ENCODE data around the gene CDC25C.
"Not testable (repeated sequence)": the region's sequence is repeated elsewhere in the genome, so short reads cannot be mapped to it uniquely, and the experiment has no call there.

The CDC25C gene

GRCh38 chr5:138344887-138345622 is 13.5 kb upstream of the CDC25C start:
- no peak for DNase-seq

- no peak for DNase-seq
These were observed 8.4 kb upstream of the CDC25C start for GRCh38 chr5:138340008-138340407.

DNA sequence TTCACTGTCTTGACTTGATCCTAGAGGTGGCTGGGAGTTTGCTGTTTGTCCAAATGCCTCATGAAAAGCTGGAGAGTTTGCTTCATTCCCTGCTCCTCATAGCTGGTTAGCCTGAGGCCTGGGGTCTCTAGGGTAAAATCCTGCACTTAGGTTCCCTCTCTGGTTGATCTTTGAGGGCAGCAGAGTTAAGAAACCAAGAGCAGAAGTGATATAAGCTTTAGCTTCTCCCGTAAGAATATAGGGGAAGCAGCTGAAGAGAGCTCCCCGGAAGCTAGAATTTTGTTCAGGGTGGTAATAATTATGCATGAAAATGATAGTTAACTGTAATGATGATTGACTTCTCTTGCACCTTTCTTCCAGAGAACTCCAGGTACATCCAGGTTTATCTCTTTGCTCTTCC is 7.9 kb upstream of the CDC25C start:
- no peak for DNase-seq

DNA sequence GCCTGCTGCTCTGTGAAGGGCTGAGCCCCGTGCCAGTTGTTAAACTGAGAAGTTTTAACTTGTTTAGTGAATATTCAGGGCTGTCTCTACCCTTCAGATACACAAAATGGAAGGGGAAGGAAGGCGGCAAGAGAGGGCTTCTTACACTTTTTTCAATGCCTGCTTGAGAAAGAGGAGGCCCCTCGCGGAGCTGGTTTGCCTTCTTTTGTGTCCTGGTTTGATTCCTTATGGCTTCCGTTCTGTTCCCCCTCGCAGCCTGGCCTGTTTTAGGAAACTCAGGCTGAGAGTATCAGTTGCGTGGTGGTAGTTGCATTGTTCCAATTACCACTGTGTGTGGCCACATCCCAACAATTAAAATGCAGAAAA is 7.5 kb upstream of the CDC25C start:
- DNase-seq = peak; percentile 34

- no peak for DNase-seq
These were observed 6.9 kb upstream of the CDC25C start for GRCh38 chr5:138338411-138339090.

DNA sequence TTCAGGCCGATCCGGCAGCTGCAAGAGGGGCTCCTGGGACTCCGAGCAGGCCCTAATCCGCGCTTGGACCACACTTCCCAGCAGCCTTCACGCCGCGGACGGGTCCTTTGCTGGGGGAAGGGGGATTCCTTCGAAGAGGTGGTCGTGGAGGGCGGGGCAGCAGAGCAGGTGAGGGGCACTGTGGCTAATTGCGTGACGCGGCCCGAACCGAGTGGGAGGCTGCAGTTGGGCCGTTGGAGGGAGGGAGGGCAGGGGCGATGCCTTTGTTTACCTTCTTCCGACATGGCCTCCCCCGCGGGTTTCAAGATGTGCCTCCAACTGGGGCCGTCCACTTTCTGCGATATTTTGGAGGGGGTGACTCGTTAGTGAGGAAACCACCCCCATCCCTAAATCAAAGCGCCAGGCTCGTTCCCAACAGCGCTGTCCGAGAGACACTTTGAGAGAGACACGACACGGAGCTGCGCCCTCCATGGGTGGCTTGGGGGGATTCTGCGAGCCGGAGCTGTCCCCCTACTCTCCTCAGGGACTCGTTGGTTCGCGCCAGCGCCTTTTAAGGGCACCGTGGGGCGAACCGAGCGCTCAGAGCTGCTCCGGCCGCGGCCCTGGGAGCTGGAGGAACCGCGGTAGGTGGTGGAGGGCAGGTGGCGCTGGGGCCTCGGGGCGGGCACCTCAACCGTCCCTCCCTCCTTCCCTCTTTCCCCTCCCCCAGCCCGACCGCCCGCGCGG is 6.2 kb upstream of the CDC25C start, which contains the start of gene FAM53C:
FAM53C (plus strand) TSS at position 582 of the 726 bp plus-strand sequence. CDS start 3,070 bp downstream, outside the sequence.
- DNase-seq = peak; percentile 96

- no peak for DNase-seq
These were observed 5.5 kb upstream of the CDC25C start for GRCh38 chr5:138336952-138337684.

- no peak for DNase-seq
These were observed 3.4 kb upstream of the CDC25C start for GRCh38 chr5:138334867-138335447.

DNA sequence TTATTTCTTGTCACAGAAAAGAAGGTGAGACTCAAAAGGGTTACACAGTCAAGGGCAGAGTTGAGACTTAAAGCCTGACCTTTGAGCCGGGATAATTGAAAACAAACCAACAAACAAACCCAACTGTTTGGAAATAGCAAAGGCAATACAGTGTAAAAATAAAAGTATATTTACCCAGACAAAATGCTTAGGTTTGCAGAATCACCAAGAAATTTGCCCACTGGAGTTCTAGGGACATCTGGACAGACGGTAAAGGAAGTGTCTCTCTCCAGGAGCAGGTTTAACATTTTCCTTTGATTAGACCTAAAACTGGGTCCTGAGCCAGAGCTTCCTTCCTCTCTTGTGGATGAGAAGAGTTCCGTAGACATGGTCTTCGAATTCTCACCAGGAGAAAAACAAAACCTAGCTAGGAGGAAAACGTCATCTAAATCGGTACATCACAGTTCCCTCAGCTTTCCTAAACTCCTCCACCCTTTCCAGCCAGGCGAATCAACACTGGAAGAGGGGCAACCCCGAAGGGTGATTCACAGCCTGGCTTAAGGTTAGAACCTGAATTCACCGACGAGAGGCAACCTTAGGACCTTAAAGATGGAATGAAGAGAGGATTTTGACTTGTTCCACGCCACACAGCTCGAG is 673 bp downstream of the CDC25C start:
- DNase-seq = no peak

DNA sequence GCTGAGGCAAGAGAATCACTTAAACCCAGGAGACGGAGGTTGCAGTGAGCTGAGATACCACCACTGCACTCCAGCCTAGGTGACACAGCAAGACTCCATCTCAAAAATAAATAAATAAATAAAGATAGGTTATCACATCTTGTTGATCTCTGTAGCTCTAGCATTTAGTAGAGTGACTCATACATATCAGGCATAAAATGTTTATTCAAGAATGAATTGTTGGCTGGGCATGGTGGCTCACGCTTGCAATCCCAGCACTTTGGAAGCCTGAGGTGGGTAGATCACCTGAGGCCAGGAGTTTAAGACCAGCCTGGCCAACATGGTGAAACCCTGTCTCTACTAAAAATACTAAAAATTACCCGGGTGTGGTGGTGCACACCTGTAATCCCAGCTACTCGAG is 13.4 kb downstream of the CDC25C start:
- not testable (repeated sequence) for DNase-seq

DNA sequence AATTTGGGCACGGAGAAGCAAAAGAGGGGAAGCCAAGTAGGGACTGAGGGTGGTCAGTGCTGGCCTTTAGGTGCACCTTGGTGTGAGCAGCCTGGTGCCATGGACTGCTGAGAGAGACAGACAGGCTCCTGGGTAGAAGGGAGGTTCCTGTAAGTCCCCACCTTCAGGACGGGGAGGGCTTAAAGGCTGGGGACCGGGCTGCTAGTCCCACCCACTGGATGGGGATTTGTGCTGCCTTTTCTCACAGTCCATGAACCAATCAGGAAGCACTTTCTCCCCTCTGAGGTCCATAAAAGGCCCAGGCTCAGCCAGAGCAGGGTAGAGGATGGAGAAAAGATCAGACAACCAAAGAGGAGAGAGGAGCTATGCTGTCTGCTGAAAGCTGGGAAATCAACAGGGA is 15.2 kb downstream of the CDC25C start:
- no peak for DNase-seq

DNA sequence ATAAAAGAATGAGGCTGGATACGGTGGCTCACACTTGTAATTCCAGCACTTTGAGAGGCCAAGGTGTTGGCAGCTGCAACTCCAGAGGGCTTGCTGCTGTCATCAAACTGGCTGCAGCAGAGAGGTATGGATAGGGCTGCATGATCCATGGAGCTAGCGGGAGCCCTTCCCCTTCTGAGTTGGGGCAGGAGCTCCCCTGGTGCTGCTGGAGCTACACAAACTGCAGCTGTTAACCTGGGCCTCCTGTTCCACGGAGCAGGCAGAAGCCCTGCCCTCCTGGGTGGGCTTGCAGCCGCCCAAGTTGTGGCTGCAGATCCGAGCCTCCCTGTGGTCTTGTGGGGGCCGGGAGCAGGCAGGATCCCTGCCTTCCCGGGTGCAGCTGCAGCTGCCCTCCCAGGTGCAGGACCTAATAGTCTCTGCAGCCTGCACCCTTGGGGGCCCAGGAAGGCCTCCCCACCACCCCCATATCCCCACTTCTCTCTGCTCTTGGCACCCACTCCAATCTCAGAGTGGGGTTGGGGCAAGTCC is 15.8 kb downstream of the CDC25C start:
- no peak for DNase-seq

DNA sequence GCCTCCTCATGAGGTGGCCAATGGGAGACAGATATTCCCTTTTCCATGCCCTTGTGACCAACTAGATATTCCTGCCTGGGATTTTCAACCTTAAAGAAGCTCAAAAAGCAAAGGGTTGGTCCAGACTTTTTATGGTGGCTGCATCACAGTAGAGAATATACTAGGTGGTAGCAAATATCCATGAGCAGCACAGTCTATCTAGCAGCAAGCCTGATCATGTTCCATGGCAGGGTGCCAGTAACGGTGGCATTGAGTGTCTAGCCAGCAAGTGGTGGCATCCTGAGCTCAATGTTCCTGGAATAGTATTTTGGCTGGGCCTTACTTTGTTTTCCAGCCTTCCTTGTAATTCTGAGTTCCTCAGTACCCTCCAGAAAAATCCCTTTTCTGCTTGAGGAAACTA is 25.8 kb downstream of the CDC25C start:
- DNase-seq = no peak

GRCh38 chr5:138303372-138303771 is 28.2 kb downstream of the CDC25C start:
- no peak for DNase-seq

- no peak for DNase-seq
These were observed 42.3 kb downstream of the CDC25C start for GRCh38 chr5:138289296-138289695.

DNA sequence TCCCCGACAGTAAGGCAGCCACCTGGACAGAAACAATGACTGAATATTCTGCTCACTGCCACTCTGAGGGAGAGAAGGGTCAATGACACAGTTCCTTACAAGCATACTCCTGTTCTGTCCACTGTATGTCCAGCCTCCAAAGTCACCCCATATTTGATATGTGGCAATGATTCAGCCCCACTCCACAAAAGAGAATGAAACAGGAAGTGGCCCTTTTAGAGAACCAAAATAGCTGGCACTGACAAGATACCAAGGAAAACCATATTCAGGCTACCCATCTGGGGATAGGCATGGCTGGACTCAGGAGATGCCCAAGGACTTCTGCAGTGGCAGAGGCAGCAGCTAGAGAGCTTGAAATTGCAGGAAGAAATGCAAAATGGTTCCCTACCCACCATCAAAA is 44.4 kb downstream of the CDC25C start:
- DNase-seq = no peak

DNA sequence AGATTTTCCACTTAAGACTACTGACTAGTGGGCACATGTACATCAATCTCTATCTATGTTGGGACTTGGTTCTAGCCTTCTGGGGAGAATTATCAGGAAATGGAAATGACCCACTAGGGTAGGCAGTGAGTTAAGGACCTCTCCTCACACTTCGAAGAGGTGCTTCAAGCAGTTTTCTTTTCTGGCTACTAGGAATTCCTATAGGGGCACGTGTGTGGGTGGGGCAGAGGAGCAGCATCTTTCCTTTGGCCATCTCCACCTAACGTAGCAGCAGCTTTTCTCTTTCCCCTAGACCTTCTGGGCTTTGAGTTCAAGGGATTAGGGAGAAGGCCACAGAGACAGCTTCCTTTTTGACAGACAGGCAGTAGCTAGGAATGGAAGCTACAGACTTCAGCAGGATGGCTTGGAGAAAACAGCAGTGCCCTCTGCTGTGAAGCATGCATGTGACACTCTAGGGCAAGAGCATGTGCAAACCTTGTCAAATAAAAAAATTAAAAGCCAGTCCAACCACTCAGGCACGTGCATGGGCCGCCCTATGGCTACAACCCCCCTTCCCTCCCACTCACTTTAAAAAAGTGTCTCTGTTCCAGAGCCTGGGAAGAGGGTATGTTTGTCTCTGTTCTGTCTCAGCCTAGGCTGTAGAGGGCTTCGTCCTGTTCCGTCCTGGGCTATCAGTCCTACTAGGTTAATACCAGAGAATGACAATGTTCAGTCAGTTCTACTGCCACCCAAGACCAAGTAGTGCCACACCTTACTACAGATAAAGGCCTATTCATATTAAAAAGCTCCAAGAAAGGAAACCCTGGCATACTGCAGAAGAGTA is 48.5 kb downstream of the CDC25C start:
- DNase-seq = peak; percentile 34

- DNase-seq = no peak
These were observed 50.7 kb downstream of the CDC25C start for GRCh38 chr5:138280915-138281314.

DNA sequence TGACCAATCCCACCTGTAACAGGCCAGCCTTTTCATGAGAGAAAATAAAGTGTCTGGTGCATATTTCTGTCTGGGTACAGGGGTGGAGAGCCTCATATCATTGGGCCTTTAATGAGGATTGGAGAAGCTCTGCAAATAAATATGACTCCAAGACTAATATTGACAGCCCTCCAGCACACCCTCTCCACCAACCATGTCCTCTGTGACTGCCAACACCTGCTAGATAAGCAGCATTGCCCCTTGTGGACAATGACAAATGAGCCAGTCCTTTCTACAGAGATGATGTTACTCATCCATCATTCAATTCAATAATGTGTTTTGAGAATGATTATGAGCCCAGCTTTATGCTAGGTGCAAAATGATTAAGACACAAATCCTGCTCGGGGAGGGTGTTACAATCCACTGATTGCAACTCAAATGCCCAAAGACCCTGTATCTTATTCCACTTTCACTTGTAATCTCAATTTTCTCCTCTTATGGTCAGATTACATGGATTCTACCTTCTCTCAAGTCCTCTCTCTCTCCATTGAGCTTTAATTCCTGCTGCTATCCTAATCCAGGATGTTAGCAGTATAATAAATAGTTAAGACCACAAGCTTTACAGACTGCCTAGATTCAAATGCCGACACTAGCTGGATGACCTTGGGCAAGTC is 55.1 kb downstream of the CDC25C start:
- DNase-seq = no peak

- DNase-seq = no peak
These were observed 55.7 kb downstream of the CDC25C start for GRCh38 chr5:138275895-138276294.

GRCh38 chr5:138275379-138275782 is 56.2 kb downstream of the CDC25C start:
- DNase-seq = no peak

All from right hindlimb (tissue), 1 donor.